Measurements from ENCODE around the gene PKP2. TPM values are rescaled to one million over a fixed set of nuclear protein-coding genes. Genes with fewer than 3 reads are reported as not detected.

The PKP2 gene
- total and polyA plus RNA-seq, 7 donors = 0.71 to 45.2 (median 4.2) TPM

DNA sequence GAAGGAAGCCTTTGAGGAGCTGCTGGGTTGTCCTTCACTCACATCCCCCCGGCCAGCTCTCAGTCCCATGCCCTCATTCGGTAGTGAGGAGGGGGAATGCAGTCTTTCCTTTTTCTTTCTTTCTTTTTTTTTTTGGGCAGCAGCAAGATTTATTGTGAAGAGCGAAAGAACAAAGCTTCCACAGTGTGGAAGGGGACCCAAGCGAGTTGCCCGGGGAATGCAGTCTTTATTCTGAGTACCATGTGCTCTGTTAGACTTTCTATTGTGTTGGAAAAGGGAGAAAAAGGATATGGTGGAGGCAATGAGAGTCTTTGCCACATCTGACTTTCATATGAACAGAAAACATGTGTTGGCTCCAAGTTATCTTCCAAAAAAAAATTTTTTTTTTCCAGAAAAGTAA is 111.0 kb downstream of the PKP2 start:
- Histone ChIP-seq H3K27ac (no peak overlapping the region), H3K27me3 (no peaks in the 10 kb centered on the region)
- intact Hi-C loops (cut with DNase I) = no loop called here

DNA sequence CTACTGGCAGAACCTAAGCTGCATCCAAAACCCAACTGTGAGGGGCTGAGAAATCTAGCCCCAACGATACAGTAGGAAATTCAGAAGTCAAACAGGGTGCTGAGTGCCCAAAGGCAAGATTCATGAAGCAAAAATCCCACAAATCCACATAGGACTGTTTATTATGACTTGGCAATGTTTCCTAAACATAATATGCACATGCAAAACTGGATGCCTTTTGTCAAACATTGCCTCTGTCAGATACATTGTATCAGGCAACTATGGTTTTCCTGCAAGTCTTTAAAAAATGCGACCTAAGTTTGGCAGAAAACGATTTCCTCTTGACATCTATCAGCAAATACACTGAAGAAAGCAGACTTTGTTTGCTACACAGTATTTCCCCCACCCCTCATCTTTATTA is 113.5 kb downstream of the PKP2 start:
- Histone ChIP-seq H3K27ac (no peak overlapping the region), H3K4me1 (no peaks in the 10 kb centered on the region), H3K27me3 (no peaks in the 10 kb centered on the region), H3K4me3 (no peak overlapping the region), H3K9me3 (no peaks in the 10 kb centered on the region), H3K36me3 (no peaks in the 10 kb centered on the region)
- TF ChIP-seq, protein P1, sequence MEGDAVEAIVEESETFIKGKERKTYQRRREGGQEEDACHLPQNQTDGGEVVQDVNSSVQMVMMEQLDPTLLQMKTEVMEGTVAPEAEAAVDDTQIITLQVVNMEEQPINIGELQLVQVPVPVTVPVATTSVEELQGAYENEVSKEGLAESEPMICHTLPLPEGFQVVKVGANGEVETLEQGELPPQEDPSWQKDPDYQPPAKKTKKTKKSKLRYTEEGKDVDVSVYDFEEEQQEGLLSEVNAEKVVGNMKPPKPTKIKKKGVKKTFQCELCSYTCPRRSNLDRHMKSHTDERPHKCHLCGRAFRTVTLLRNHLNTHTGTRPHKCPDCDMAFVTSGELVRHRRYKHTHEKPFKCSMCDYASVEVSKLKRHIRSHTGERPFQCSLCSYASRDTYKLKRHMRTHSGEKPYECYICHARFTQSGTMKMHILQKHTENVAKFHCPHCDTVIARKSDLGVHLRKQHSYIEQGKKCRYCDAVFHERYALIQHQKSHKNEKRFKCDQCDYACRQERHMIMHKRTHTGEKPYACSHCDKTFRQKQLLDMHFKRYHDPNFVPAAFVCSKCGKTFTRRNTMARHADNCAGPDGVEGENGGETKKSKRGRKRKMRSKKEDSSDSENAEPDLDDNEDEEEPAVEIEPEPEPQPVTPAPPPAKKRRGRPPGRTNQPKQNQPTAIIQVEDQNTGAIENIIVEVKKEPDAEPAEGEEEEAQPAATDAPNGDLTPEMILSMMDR (IDR thresholded peaks at IDR 0.05) = no peak
- intact Hi-C loops (cut with DNase I) = no loop called here
- DNase-seq = no peak
- 65 to 72% methylated on average over 3 of the region's 3 CpGs for WGBS, 2 donors

More for the DNA sequence above, 111.0 kb downstream of the PKP2 start:
- Histone ChIP-seq H3K4me3 (no peak overlapping the region), H3K4me1 (no peaks in the 10 kb centered on the region), H3K36me3 (no peaks in the 10 kb centered on the region), H3K9me3 (no peaks in the 10 kb centered on the region)
- DNase-seq = no peak
- no peak for TF ChIP-seq POLR2AphosphoS5 (IDR thresholded peaks at IDR 0.05)
- no peak for TF ChIP-seq EP300 (IDR thresholded peaks at IDR 0.05)
- TF ChIP-seq, protein P1 (IDR thresholded peaks at IDR 0.05) = no peak
- no peak for TF ChIP-seq POLR2A (IDR thresholded peaks at IDR 0.05)
- 89 to 97% methylated on average over 5 of the region's 5 CpGs for WGBS, 2 donors

- no peaks in the 10 kb centered on the region for H3K9me3 ChIP-seq
- no peak for TF ChIP-seq EP300 (IDR thresholded peaks at IDR 0.05)
- TF ChIP-seq, protein P1 (IDR thresholded peaks at IDR 0.05) = no peak
- no peak for TF ChIP-seq POLR2A (IDR thresholded peaks at IDR 0.05)
- TF ChIP-seq POLR2AphosphoS5 (IDR thresholded peaks at IDR 0.05) = no peak
- no peaks in the 10 kb centered on the region for H3K4me1 ChIP-seq
- intact Hi-C loops (cut with DNase I) = no loop called here
- no peak overlapping the region for H3K4me3 ChIP-seq
- WGBS, 2 donors = 70 to 83% methylated on average over 1 of the region's 1 CpG
- H3K27ac ChIP-seq = no peak overlapping the region
- no peaks in the 10 kb centered on the region for H3K27me3 ChIP-seq
- DNase-seq = no peak
- no peaks in the 10 kb centered on the region for H3K36me3 ChIP-seq
These were observed 116.5 kb downstream of the PKP2 start for GRCh38 chr12:32780071-32780470.

DNA sequence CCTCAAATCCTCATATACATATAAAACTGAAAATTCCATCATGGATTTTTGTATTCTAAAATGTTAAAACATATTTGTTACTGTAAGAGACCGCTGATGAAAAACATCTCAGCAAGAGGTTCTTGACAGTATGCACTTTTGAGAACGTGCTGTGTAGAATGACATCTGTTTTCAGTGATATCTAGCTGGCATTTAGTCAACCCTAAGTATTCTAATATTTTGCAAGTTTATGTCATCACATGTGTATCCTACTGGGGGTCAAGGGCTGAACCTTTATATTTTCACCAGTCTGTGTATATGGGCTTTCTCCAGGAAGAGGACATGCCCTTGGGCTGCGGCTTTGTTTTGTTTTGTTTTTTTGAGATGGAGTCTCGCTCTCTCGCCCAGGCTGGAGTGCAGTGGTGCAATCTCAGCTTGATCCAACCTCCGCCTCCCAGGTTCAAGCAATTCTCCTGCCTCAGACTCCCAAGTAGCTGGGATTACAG is 118.8 kb downstream of the PKP2 start:
- Histone ChIP-seq H3K27me3 (no peaks in the 10 kb centered on the region), H3K27ac (no peak overlapping the region), H3K4me3 (no peak overlapping the region), H3K9me3 (no peaks in the 10 kb centered on the region), H3K4me1 (no peaks in the 10 kb centered on the region), H3K36me3 (no peaks in the 10 kb centered on the region)
- no peak for TF ChIP-seq EP300 (IDR thresholded peaks at IDR 0.05)
- no peak for TF ChIP-seq POLR2AphosphoS5 (IDR thresholded peaks at IDR 0.05)
- no peak for TF ChIP-seq POLR2A (IDR thresholded peaks at IDR 0.05)
- TF ChIP-seq, protein P1 (IDR thresholded peaks at IDR 0.05) = no peak
- intact Hi-C loops (cut with DNase I) = no loop called here
- DNase-seq = no peak
- 84 to 90% methylated on average over 6 of the region's 6 CpGs for WGBS, 2 donors

- intact Hi-C loops (cut with DNase I) = no loop called here
- DNase-seq = no peak
- Histone ChIP-seq H3K9me3 (no peaks in the 10 kb centered on the region), H3K4me3 (no peak overlapping the region), H3K36me3 (no peaks in the 10 kb centered on the region), H3K4me1 (no peaks in the 10 kb centered on the region), H3K27me3 (no peaks in the 10 kb centered on the region), H3K27ac (no peak overlapping the region)
- TF ChIP-seq POLR2A (IDR thresholded peaks at IDR 0.05) (no peak), POLR2AphosphoS5 (IDR thresholded peaks at IDR 0.05) (no peak), EP300 (IDR thresholded peaks at IDR 0.05) (no peak)
- TF ChIP-seq, protein P1 (IDR thresholded peaks at IDR 0.05) = no peak
- WGBS, 2 donors = 78 to 79% methylated on average over 5 of the region's 5 CpGs
These were observed 119.4 kb downstream of the PKP2 start for GRCh38 chr12:32777159-32777558.
